ENCODE results near the gene KPNA3.
"Not testable (repeated sequence)": the region's sequence is repeated elsewhere in the genome, so short reads cannot be mapped to it uniquely, and the experiment has no call there.

The KPNA3 gene, protein sequence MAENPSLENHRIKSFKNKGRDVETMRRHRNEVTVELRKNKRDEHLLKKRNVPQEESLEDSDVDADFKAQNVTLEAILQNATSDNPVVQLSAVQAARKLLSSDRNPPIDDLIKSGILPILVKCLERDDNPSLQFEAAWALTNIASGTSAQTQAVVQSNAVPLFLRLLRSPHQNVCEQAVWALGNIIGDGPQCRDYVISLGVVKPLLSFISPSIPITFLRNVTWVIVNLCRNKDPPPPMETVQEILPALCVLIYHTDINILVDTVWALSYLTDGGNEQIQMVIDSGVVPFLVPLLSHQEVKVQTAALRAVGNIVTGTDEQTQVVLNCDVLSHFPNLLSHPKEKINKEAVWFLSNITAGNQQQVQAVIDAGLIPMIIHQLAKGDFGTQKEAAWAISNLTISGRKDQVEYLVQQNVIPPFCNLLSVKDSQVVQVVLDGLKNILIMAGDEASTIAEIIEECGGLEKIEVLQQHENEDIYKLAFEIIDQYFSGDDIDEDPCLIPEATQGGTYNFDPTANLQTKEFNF

DNA sequence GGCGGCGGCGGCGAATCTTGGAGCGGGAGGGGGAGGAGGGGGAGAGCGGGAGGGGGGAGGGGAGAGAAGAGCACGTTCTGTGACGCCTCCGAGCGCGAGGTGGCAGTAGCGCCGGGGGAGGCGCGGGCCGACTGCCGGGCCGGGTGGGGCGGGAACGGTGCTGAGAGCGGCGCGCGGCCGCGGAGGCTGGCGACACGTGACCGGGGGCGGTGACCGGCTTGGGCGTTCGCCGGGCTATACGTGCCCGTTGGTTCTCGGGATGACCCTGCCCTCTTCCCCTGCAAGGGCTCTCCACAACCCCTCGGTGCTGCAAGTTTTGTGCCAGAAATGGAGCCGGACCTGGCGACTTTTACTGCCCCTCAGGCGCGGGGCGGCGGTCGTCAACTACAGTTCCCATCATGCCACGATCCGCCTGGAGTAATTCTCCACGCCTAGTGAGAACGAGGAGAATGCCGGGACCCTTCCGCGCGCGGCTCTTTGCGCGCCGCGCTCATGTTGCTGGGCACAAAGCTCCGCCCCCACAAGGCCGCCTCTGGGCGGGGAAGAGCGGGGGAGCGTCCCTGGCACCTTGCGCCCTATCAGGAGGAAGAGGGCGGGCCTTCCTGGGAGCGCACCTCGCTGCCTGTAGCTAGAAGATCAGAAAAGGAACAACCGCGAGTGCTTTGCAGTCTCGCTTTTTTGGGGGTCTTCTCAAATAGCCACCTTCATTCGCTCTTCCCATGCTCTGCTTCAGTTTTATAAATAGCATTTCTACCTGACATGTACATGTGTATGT lies at the start of gene KPNA3:
Gene KPNA3 (minus strand): TSS at position 133 of the 775 bp plus-strand sequence. CDS start 176 bp downstream, outside the sequence.
- peak; percentile 91 for DNase-seq

DNA sequence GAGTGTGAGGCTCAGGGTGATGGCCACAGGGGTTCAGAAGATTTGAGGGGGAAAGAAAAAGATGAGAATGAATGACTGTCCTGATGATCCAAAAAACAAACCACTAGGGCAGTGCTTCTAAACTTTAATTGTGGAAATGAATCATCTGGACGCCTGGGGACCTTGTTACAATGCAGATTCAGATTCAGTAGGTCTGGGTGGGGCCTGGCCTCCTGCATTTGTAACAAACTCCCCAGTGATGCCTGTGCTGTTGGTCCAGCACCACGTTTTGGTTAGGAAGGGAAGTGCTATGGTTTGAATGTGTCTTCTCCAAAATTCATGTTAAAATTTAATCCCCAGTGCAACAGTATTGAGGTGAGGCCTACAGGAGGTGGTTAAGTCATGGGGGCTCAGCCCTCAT lies 49.5 kb upstream of the KPNA3 start:
- no peak for DNase-seq

DNA sequence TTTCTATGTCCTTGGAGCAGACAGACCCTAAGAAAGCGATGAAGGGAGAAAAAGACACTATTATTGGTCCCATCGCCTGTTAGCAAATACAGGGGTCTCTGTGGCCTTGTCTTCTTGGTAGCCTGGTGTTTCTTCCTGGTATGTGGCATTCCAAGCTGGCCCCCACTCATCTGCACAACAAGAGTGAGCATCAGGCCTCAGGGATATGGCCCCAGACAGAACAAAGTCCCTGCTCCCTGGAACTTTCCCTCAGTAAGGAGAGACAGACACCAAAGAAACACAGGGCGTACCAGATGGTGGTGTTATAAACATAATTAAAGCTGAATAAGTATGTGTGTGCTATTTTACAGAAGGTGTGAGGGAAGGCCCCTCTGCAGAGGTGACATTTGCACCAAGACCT lies 48.2 kb upstream of the KPNA3 start:
- DNase-seq = no peak

DNA sequence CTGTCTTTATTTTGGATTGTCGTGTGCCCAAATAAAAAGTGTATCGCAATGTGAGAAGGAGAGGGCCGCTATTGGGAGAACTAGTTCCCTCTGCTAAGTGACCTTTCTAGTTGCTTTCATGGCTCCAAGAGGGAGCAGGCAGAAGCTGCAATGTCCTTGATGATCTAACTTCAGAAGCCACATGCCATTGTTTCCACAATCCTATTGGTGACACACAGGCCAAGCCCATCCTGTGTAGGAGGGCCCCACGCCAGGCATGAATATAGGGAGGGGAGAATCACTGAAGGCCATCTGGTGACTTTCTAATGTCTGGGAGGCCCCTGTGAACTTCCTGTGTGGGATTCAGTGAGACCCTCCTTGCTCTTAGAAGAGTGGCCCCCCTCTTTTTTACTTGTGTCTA lies 47.8 kb upstream of the KPNA3 start:
- DNase-seq = no peak

DNA sequence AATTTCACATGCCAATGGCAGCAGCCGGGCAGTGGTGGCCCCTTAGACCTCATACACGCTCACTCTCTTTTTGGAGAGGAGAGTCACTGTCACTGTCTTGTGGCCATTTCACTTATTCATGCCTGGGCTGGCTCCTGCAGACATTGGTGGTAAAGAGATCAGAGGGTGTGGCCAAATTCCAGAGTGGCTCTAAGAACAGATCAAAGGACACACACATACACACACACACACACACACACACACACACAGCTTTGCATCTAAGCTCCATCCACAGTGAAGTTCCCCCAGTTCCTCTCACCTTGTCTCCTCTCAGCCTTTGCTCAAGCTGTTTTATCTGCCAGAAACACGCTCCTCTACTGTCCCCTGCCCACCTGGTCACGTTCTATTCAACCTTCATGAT lies 46.5 kb upstream of the KPNA3 start:
- no peak for DNase-seq

DNA sequence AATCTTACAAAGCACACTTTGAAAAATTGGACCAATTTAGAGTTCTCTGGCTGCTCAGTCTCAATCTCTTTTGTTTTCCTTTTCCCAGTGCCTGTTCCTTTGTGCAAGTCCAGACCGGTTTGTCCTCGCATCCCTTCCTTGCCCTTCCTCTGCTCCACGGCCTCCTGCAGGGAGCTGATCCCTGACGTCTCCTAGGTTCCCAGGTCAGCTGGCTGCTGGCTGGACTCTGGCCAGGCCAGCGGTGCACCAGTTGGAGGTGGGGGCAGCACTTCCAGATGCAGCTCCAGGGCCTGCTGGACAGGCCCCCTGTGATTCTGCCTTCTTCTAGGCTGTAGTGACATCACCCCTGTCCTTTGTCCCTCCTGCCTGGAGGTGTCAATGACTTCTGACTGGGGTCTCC lies 44.0 kb upstream of the KPNA3 start:
- no peak for DNase-seq

DNA sequence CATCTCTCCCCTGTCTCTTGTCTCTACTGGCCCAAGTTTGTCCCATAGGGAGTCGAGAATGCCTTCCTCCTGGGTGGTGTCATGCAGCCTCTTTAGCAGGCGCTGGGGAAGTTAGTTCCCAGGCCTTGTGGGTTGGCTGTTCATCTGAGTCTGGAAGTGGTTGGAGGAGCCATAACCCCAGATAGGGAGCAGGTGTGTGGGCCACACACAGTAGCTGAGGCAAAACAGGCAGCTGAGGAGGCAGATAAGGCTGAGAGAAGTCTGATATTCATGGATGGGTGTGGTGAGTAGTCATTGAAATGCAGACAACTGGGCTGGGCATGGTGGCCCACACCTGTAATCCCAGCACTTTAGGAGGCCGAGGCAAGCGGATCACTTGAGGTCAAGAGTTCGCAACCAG lies 40.9 kb upstream of the KPNA3 start:
- no peak for DNase-seq

DNA sequence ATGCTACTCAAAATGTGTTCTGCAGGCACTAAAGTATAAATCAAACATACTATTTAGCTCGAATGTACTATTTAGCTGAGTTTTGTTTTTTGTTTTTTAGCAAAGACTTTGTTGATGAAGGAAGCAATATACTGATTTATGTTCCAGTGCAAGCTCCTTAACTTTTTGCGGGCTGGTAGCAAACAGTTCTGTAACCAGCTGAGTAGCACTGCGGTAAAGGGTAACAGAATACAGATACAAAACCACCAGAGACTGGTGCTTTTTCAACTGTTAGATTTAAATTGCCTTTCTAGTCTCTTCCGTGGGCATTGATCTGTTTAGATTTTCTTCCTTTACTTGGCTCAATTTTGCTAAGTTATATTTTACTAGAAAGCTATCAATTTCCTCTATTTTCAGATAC lies 39.0 kb upstream of the KPNA3 start:
- DNase-seq = no peak

DNA sequence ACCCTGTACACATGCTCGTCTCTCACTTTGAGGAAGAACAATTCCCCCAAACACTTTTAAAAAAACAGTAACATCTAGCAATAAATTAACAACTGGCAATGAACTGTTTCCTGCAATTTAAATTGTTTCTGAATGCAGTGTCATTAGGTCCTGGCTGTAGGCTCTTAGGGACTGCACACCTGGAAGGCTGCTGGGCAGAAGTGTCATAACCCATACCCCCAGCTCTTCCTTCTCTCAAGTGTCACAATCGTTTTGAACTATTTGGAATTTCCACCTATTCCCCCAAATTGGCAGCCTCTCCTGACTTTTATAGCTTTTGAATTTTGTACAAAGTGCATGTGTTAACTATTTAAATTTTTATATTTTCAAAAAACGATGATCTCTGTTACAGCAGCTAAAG lies 38.2 kb upstream of the KPNA3 start:
- DNase-seq = no peak

DNA sequence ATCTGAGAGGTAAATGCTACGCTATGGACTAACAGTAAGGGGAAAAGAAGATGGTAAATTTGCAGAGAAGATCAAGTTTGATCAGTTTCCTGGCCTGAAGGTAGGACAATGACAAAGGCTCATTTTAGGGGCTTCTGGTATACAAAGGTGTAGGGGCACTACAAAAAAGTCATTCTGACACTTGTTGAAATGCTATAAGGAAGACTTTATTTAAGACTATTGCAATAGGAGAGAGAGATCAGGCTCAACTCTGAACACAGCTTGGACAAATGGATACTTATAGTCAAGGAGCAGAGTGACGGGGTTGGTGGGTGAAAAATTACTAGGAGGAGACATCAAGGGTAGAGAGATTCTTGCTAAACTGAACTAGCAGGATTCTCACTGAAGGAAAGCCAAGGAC lies 37.2 kb upstream of the KPNA3 start:
- DNase-seq = no peak

DNA sequence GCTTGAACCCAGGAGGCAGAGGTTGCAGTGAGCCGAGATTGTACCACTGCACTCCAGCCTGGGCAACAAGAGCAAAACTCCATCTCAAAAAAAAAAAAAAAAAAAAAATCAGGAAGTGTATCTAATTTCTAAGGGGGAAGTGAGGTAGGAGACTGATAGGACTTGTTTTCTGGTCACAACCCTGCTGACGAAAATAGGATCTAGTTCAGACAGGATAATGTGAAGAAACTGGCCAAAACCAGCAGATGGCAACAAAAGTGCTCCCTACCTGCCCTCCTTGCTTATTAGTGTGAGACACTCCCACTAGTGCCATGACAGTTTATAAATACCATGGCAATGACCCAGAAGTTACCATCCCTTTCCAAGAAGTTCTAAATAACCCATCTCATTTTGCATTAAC lies 36.0 kb upstream of the KPNA3 start:
- DNase-seq = no peak

DNA sequence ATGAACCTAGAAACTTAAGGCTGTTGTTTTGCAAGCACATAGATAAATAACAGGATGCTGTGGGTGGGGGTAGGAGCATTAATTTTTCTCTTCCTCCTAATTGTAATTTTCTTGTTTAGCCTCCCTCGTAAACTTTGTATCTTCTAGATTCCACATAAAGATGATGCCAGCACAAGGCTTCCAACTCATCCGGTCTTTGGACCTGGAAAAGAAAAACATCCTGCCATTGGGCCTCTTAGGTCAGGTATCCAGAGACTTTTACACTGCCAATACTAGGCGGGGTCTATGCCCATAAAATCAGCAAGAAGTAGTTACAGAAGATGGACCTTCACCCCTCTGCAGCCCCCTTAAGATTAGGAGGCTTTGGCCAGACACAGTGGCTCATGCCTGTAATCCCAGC lies 35.4 kb upstream of the KPNA3 start:
- DNase-seq = no peak

DNA sequence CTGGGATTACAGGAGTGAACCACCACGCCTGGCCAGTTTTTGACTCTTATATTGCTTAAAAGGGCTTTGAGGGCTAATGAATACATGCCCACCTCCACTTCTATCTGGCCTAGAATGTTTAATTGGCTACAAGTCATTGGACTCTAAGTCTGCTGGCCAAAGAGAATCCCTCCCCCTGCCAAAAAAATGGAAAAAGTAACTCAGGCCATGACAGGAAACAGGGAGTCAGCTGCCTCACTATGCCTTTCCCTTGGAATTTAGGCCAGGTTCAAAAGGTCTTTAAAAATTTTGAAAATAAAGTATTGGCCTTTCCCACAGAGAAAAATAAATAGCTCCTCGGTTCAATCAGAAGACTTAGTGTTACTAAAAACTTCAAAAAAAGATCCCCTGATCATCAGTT lies 34.9 kb upstream of the KPNA3 start:
- DNase-seq = no peak

DNA sequence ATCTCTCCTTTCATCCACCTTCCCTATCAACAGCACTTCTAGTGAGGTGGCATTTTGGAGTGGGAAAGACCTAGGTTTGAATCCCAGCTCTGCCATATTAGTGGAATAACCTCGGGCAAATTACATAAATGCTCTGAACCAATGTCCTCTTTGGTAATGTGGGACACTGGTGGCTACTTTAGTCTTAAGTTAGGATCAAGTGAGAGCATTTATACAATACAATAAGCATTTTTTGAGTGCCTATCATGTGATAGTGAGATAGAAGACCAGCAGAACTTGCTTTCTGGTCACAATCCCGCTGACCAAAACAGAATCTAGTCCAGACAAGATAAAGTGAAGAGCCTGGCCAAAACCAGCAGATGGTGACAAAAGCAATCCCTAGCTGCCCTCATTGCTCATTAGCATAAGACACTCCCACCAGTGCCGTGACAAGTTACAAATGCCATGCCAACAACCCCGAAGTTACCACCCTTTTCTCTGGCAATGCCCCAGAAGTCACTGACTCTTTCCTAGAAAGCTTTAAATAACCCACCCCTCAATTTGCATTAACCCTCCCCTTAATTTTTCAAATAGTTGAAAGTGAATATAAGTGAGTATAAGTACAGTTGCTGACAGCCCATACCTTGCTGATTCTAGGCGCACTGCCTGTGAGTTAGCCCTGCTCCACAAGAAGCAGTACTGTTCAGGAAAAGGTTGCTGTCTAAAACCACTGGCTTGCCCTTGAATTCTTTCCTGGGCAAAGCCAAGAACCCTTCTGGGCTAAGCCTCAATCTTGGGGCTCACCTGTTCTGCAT lies 28.9 kb upstream of the KPNA3 start:
- DNase-seq = no peak

DNA sequence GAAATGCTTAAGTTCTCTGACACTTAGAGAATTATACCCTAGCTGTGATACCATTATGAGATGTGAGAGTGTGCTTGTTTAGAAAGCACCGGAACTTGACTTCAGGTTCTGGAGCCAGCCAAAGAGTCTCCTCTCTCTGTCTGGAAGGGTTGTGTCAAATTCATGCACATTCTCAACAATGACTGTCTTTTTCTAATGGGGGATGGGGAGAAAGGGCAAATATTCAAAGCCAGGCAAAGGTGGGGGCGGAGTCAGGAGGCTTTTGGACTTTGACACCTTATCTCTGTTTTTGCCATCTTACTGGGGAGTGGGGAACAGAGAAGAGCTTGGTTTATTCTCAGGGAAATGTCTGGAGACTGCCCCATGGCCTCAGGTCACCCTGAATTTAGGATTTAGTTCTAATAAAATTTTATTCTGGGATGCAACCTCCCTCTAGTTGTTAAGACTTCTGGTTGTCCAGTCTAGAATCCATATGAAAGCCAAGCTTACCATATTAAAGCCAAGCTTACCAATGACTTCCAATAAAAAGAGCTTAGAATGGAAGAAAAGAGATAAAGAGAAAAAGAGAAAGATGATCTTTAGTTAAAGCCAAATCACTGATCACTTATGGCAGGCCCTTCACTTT lies 28.2 kb upstream of the KPNA3 start:
- no peak for DNase-seq

DNA sequence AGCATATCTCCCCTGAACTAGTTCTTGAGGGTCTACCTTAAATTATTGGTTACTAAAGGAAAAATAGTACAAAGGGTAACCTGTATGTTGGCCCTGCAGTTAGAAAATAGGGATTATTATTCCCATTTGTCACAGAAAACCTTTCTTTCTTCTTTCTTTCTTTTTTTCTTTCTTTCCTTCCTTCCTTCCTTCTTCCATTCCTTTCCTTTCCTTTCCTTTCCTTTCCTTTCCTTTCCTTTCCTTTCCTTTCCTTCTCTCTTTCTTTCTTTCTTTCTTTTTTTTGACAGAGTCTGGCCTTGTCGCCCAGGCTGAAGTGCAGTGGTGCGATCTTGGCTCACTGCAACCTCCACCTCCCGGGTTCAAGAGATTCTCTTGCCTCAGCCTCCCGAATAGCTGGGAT lies 23.6 kb upstream of the KPNA3 start:
- not testable (repeated sequence) for DNase-seq

DNA sequence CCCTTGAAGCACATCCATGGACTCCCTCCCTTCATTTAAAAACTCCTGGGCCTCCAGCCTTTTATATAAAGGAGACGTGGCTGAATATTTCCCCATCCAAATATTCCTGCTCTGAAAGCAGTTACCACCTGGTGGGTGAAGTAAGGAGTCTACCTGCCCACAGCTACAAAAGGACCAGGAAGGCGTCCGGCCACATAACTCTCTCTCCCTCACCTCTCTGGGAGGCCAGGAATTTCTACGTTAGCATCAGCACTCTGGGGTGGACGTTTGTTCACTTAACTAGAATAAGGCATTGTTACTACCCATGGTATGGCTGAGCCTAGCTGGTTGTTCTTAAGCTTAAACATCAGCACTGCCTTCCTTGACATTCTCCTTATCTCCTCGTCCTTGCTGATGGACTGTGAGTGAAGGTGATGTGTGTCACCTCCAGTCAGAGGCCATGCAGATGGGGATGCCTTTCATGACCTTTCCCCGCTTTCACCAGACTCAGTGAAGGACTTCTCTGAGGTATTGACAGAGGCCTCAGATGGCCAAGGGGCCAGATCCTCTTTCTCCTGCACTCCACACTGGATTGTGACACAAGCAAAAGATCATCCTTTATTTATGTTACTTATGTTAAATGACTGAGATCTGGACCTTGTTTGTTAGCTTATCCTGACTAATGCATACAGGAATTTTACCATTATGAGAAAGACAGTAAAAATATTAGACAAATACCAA lies 22.2 kb upstream of the KPNA3 start:
- DNase-seq = no peak

DNA sequence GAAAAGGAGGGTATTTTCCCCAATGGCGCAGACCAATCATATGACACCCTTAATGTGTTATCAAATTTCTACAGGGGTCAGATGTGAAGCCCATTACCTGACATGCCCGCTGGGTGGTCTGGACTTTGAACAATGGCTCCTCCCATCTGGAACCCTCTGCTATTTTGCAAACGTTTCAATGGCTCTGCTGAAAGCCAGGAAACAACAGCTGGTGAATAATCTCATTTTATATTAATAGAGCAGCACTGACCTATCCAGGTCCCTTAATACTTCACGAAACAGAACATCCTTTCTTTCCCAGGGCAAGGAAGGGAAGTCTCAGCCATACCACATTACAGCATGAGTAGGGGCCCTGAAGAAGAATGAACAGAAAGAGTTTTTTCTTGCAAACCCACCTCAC lies 20.3 kb upstream of the KPNA3 start:
- DNase-seq = no peak

DNA sequence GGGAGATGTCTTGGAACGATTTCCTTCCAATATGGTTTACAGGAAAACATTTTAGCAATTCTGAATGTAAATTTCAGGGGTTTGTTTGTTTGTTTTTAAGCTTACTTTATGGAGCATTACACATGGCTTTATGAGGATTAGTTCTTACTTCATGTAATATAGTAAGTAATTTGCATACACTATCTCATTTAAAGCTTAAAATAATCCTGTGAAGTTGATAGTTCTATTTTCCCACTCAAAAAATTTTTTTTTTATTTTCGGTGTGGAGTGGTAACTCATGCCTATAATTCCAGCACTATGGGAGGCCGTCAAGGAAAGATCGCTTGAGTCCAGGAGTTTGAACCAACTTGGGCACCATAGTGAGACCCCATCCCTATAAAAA lies 19.0 kb upstream of the KPNA3 start:
- no peak for DNase-seq

DNA sequence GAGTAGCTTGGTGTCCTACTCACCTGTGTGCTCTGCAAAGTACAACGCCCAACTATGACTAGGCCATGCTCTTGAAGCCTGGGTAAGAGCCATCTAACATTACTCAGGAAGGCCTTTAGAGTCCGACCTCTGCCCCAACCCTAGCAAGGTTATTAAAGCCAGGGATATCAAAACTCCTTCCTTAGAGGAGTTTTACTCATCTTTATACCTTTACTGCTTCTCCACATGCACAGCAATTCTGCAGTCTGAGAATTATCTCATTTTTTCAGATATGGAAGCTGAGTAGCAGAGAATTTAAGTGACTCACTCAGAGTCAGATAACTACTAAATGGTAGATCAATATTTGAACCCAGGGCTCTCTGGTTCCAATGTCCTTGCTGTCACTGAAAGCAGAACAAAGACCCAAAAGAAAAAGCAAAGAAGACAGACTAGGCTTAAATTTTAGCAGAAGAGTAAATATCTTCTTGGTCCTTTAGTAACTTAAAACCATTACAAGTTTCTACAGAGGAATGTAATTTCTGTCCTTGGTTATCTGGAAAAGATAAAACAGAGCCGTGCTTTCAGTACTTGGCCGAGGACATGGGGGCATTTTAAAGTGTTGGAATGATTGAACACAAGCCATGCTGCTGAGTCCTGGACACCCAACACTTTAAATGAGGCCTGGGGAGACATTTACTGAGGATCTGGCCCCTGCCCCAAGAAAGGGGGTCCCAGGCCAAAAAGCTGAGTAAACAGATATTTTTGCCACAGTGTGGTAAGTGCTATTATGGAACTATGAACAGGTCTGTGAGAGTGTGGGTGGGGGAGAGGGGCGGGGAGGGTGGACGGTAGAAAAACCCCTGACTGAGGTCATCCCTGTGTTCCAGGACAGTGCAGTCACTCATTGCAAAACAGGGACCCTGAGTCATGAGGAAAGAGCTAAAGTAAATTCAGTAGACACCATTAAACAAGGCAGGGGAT lies 18.4 kb upstream of the KPNA3 start:
- no peak for DNase-seq

DNA sequence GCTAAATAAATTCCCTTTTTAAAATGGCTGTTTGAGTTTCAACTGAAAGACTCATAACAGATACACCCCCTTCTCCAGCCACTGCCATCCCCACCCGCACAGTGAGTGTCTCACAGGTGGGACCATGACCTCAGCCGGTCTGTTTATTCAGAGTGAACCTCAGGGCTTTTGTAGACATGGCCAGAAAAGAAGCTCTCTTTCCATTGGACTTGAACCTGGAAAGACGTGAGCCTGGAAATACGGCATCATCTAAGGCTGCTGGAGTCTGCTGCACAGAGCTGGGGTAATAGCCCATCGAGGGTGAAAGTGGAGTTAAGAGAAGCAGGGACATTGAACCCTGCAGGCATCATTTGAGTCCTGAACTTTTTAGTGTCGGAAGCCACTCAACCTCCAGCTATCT lies 15.2 kb upstream of the KPNA3 start:
- DNase-seq = no peak
